HepG2 (cell line): ENCODE measurements around the gene GALNTL6. TPM values are rescaled to one million over a fixed set of nuclear protein-coding genes. Genes with fewer than 3 reads are reported as not detected.

Experiments
- ATAC-seq: fragments of 200-7000 bp; cut with Tn5 transposase; 3 replicates; pipeline ENCODE4 v1.9.1; 2020; ENCODE audit warnings: mild to moderate bottlenecking, moderate library complexity
- BruUV-seq: library from RNA; stranded (reverse); fragments of 400-500 nt; replicated peaks from 2 replicates; lab custom pipeline; 2021; lab: Mats Ljungman, UMichigan
- CTCF ChIA-PET: fragments of 300-600 bp; formaldehyde crosslinking; extraction: SDS; loops from one replicate; lab custom pipeline; 2021; ENCODE audit warnings: low total read pairs, inconsistent platforms, low intra/inter-chr PET ratio; lab: Yijun Ruan, JAX
- POLR2A ChIA-PET: fragments of 350-600 bp; sonication (Branson Sonifier 250); formaldehyde crosslinking; loops from one replicate; lab custom pipeline; 2020; ENCODE audit warnings: antibody characterized with exemption, inconsistent platforms; lab: Yijun Ruan, JAX
- DNase-seq: peaks from one replicate; pipeline ENCODE4 v3.0.0-alpha.2; 2015; ENCODE audit warnings: low spot score
- FAIRE-seq: peaks from 3 replicates; lab custom pipeline; 2011; peaks lifted over from hg19 to GRCh38; lab: Jason Lieb, UNC
- H2AFZ ChIP-seq: one replicate; pipeline ENCODE4 v1.6.1; 2011; ENCODE audit warnings: low read length, inconsistent platforms
- H3K27ac ChIP-seq: fragments of 300-600 bp; 3 replicates; pipeline ENCODE4 v1.8.0; 2011; ENCODE audit warnings: mixed run types, mild to moderate bottlenecking, mixed read lengths, low read length, inconsistent platforms; ENCODE audit not compliant: insufficient read depth; ENCODE audit errors: extremely low read length
- H3K27me3 ChIP-seq, 2 experiments: fragments of 200-600 bp in 1 of 2; 2 replicates in 1 of 2; 3 replicates in 1 of 2; pipeline versions ENCODE4 v1.6.0 to v1.8.0; 2011; ENCODE audit warnings: low read length in 2 of 2, mild to moderate bottlenecking in 2 of 2, moderate library complexity in 2 of 2, inconsistent platforms in 1 of 2; ENCODE audit not compliant: insufficient read depth in 2 of 2, control insufficient read depth in 1 of 2
- H3K36me3 ChIP-seq, 2 experiments: fragments of 200-600 bp in 1 of 2; replicated peaks in 1 of 2; 2 replicates in 1 of 2; 3 replicates in 1 of 2; pipeline versions ENCODE4 v1.5.1 to v1.8.0; 2011; ENCODE audit warnings: low read length in 2 of 2, inconsistent platforms in 1 of 2; ENCODE audit not compliant: insufficient read depth in 2 of 2, control insufficient read depth in 1 of 2
- H3K4me1 ChIP-seq: 2 replicates; pipeline ENCODE4 v1.5.1; 2012; ENCODE audit warnings: low read length, inconsistent platforms; ENCODE audit not compliant: insufficient read depth
- H3K4me2 ChIP-seq: 2 replicates; pipeline ENCODE4 v1.6.0; 2011; ENCODE audit warnings: low read depth, low read length, inconsistent platforms
- H3K4me3 ChIP-seq, 3 experiments: fragments of 200-600 bp in 1 of 3; sonication (generic), shearing (Covaris generic) in 1 of 3; replicated peaks in 1 of 3; 2 replicates each; pipeline ENCODE4 v1.5.1; 2011 to 2016; ENCODE audit warnings: low read length in 3 of 3, inconsistent platforms in 2 of 3, low read depth in 2 of 3, mild to moderate bottlenecking in 2 of 3, control low read depth in 1 of 3, mixed read lengths in 1 of 3; ENCODE audit not compliant: insufficient read depth in 1 of 3
- H3K79me2 ChIP-seq: one replicate; pipeline ENCODE4 v1.6.1; 2011; ENCODE audit warnings: low read length, inconsistent platforms; ENCODE audit not compliant: insufficient read depth
- H3K9ac ChIP-seq: 2 replicates; pipeline ENCODE4 v1.6.0; 2011; ENCODE audit warnings: mild to moderate bottlenecking, low read depth, low read length, inconsistent platforms; ENCODE audit not compliant: insufficient read depth
- H3K9me3 ChIP-seq: 2 replicates; pipeline ENCODE4 v1.5.1; 2012; ENCODE audit warnings: mild to moderate bottlenecking, low read length
- H4K20me1 ChIP-seq: 2 replicates; pipeline ENCODE4 v1.6.0; 2011; ENCODE audit warnings: inconsistent platforms, mild to moderate bottlenecking, low read length, moderate library complexity; ENCODE audit not compliant: insufficient read depth
- AFF4 ChIP-seq: sonication (generic); formaldehyde crosslinking; IDR thresholded peaks from 2 replicates; pipeline ENCODE4 v1.4.0; 2020; ENCODE audit warnings: missing genetic modification reagents
- BRCA1 ChIP-seq: sonication (generic); formaldehyde crosslinking; IDR thresholded peaks from 2 replicates; pipeline ENCODE4 v1.4.0; 2020; ENCODE audit warnings: missing genetic modification reagents
- EP300 ChIP-seq, 3 experiments: sonication (generic) in 1 of 3; formaldehyde crosslinking in 1 of 3; IDR thresholded peaks; 2 replicates each; pipeline versions ENCODE4 v1.5.1 to v1.6.1; 2011 to 2020; ENCODE audit warnings: low read depth in 2 of 3, low read length in 2 of 3, borderline replicate concordance in 1 of 3, improper control_type of control experiment in 1 of 3, mild to moderate bottlenecking in 1 of 3, missing genetic modification reagents in 1 of 3, moderate library complexity in 1 of 3
- GABPA ChIP-seq, 2 experiments: IDR thresholded peaks; 2 replicates each; pipeline ENCODE4 v1.6.1; 2011 to 2016; ENCODE audit warnings: low read depth in 2 of 2, low read length in 1 of 2, missing biosample characterization in 1 of 2, missing genetic modification characterization in 1 of 2
- HNRNPLL ChIP-seq: fragments of 200-400 bp; formaldehyde crosslinking; IDR thresholded peaks from 2 replicates; pipeline ENCODE4 v1.6.1; 2017; ENCODE audit warnings: mild to moderate bottlenecking, low read depth, low read length; ENCODE audit not compliant: poor library complexity, severe bottlenecking
- HOXA3 ChIP-seq: sonication (generic); formaldehyde crosslinking; IDR thresholded peaks from 2 replicates; pipeline ENCODE4 v1.5.0; 2020; ENCODE audit warnings: missing genetic modification reagents
- JUND ChIP-seq: sonication (generic); formaldehyde crosslinking; IDR thresholded peaks from 2 replicates; pipeline ENCODE4 v1.8.0; 2022; ENCODE audit warnings: mild to moderate bottlenecking, missing genetic modification reagents
- MATR3 ChIP-seq: sonication (generic); formaldehyde crosslinking; IDR thresholded peaks from 2 replicates; pipeline ENCODE4 v1.4.0; 2020; ENCODE audit warnings: missing genetic modification reagents
- NFYB ChIP-seq: sonication (generic); formaldehyde crosslinking; IDR thresholded peaks from 2 replicates; pipeline ENCODE4 v1.4.0; 2020; ENCODE audit warnings: missing genetic modification reagents
- SRF ChIP-seq: IDR thresholded peaks from 2 replicates; pipeline ENCODE4 v1.6.1; 2011; ENCODE audit warnings: mild to moderate bottlenecking, low read depth, low read length, moderate library complexity
- ZFP36L1 ChIP-seq: sonication (generic); formaldehyde crosslinking; IDR thresholded peaks from 2 replicates; pipeline ENCODE4 v1.8.0; 2022; ENCODE audit warnings: mild to moderate bottlenecking, missing genetic modification reagents, moderate library complexity
- ZNF468 ChIP-seq: sonication (generic); formaldehyde crosslinking; IDR thresholded peaks from 2 replicates; pipeline ENCODE4 v1.8.0; 2022; ENCODE audit warnings: mild to moderate bottlenecking, moderate library complexity, missing genetic modification reagents
- ZNF775 ChIP-seq: sonication (generic); formaldehyde crosslinking; IDR thresholded peaks from 2 replicates; pipeline ENCODE4 v1.4.0; 2020; ENCODE audit warnings: missing genetic modification reagents, mild to moderate bottlenecking, moderate library complexity, borderline replicate concordance
- WGBS: methylation state at CpG from one replicate; pipeline ENCODE4 v1.1.6; 2017; ENCODE audit warnings: low lambda C conversion rate; 5-methylcytosine and 5-hydroxymethylcytosine counted together
- in situ Hi-C: cut with HindIII; loops from 2 replicates; pipeline ENCODE4 v1.10.0; 2017; ENCODE audit warnings: low pct_unique_long_range_greater_than_20kb; ENCODE audit not compliant: extremely low pct_ligation_motif_present
- intact Hi-C: fragments of 100-400 bp; cut with micrococcal nuclease; formaldehyde crosslinking; loops from one replicate; pipeline ENCODE4 v1.10.0; 2022; ENCODE audit not compliant: unreplicated experiment
- polyA plus RNA-seq, 8 experiments: library from polyadenylated mRNA; depleted of rRNA in 3 of 8; stranded (reverse) in 7 of 8; unstranded in 1 of 8; fragments of >200 nt; fragmentation: Illumina TruSeq in 4 of 8; extraction: Trizol in 4 of 8; gene quantifications; 2 replicates each; pipeline versions ENCODE4 v1.2.1 to v1.2.3, GENCODE V29; 2011 to 2016; ENCODE audit warnings: low read depth in 4 of 8, missing spikeins in 1 of 8, mixed read lengths in 1 of 8; ENCODE audit not compliant: insufficient read depth in 1 of 8
- total RNA-seq, 5 experiments: library from RNA; depleted of rRNA; stranded (reverse); fragments of >200 nt; fragmentation: Illumina TruSeq; extraction: Trizol; gene quantifications; 2 replicates each; pipeline ENCODE4 v1.2.3, GENCODE V29; 2016; ENCODE audit warnings: low read depth in 1 of 5
- TF ChIP-seq, protein P1 (sequence below): sonication (generic); formaldehyde crosslinking; IDR thresholded peaks from 2 replicates; pipeline ENCODE4 v1.4.0; 2020; ENCODE audit warnings: missing genetic modification reagents, low read depth, mild to moderate bottlenecking, borderline replicate concordance

The GALNTL6 gene
- total and polyA plus RNA-seq, 2 of the 13 experiments (the other 11 are each of a cell fraction or from before 2014, with no cell fraction given) = not detected

GRCh38 chr4:172951679-172952451, 1138.7 kb downstream of the GALNTL6 start:
- no peaks in the 10 kb centered on the region for H4K20me1 ChIP-seq
- intact Hi-C loops = no loop called here
- FAIRE-seq (no peak), DNase-seq (no peak), ATAC-seq (no peak)
- H3K4me3 ChIP-seq = no peak overlapping the region
- H3K9ac ChIP-seq = no peak overlapping the region
- H3K9me3 ChIP-seq = no peaks in the 10 kb centered on the region
- no peak overlapping the region for H3K4me2 ChIP-seq
- H3K27me3 ChIP-seq = no peaks in the 10 kb centered on the region
- TF ChIP-seq BRCA1 (CRISPR knock-in tag) (no peak), ZNF468 (CRISPR knock-in tag) (no peak), HOXA3 (CRISPR knock-in tag) (no peak), JUND (no peak), NFYB (CRISPR knock-in tag) (no peak), ZNF775 (CRISPR knock-in tag) (no peak), GABPA (IDR thresholded peaks at IDR 0.05; ENCODE audit: low read depth, low read length) (no peak), GABPA (CRISPR knock-in tag; IDR thresholded peaks at IDR 0.05; ENCODE audit: low read depth) (no peak), SRF (no peak), HNRNPLL (no peak), MATR3 (CRISPR knock-in tag) (no peak), ZFP36L1 (CRISPR knock-in tag) (no peak), EP300 (IDR thresholded peaks at IDR 0.05; ENCODE audit: low read depth in 2 of 2, low read length in 2 of 2) (no peak), EP300 (CRISPR knock-in tag; IDR thresholded peaks at IDR 0.05; ENCODE audit: borderline replicate concordance) (no peak), AFF4 (CRISPR knock-in tag) (no peak)
- TF ChIP-seq, protein P1, sequence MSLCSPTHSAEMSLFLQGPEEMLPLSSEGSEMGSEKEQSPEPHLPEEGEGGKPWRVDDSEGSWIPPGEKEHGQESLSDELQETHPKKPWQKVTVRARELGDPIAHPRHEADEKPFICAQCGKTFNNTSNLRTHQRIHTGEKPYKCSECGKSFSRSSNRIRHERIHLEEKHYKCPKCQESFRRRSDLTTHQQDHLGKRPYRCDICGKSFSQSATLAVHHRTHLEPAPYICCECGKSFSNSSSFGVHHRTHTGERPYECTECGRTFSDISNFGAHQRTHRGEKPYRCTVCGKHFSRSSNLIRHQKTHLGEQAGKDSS (CRISPR knock-in tag) = no peak
- no peak overlapping the region for H2AFZ ChIP-seq
- no TSS peak for BruUV-seq
- no peaks in the 10 kb centered on the region for H3K79me2 ChIP-seq
- 42% methylated on average over 8 of the region's 11 CpGs for WGBS
- ChIA-PET CTCF (no interaction called here), POLR2A (no interaction called here)
- in situ Hi-C loops = no loop called here
- no peak overlapping the region for H3K27ac ChIP-seq
- H3K4me1 ChIP-seq = no peaks in the 10 kb centered on the region
- H3K36me3 ChIP-seq = no peaks in the 10 kb centered on the region
